Fibroblast of lung (primary cell): Measurements from ENCODE around the gene SRA1. TPM values are rescaled to one million over a fixed set of nuclear protein-coding genes. Genes with fewer than 3 reads are reported as not detected.
A peak's percentile ranks its signal among the peaks of the same experiment; 100 is the strongest.

Source experiments
- DNase-seq, 2 donors: peaks; one replicate each; pipeline versions ENCODE4 v3.0.0 to v3.0.0-alpha.2; 2010; ENCODE audit warnings: low read depth in 2 of 2
- H2AFZ ChIP-seq: 2 replicates; pipeline ENCODE4 v1.5.1; 2012; ENCODE audit warnings: low read length, control low read depth, inconsistent platforms
- H3K27ac ChIP-seq: 2 replicates; pipeline ENCODE4 v1.5.1; 2011; ENCODE audit warnings: low read length, control low read depth; ENCODE audit not compliant: insufficient read depth
- H3K27me3 ChIP-seq: 2 replicates; pipeline ENCODE4 v1.5.1; 2011; ENCODE audit warnings: mild to moderate bottlenecking, low read length; ENCODE audit not compliant: control insufficient read depth, insufficient read depth
- H3K36me3 ChIP-seq: 2 replicates; pipeline ENCODE4 v1.5.1; 2011; ENCODE audit warnings: low read length; ENCODE audit not compliant: control insufficient read depth, insufficient read depth
- H3K4me1 ChIP-seq: 2 replicates; pipeline ENCODE4 v1.5.1; 2011; ENCODE audit warnings: low read length; ENCODE audit not compliant: control insufficient read depth, insufficient read depth; ENCODE audit errors: extremely low read depth
- H3K4me2 ChIP-seq: 2 replicates; pipeline ENCODE4 v1.5.1; 2011; ENCODE audit warnings: low read length, control low read depth; ENCODE audit not compliant: insufficient read depth; ENCODE audit errors: extremely low read depth
- H3K4me3 ChIP-seq, 4 experiments: fragments of 200-600 bp in 1 of 4; sonication (generic) in 1 of 4; replicated peaks in 1 of 4; 2 replicates each; pipeline ENCODE4 v1.5.1; 2011 to 2016; ENCODE audit warnings: low read length in 4 of 4, low read depth in 3 of 4, mild to moderate bottlenecking in 3 of 4, control low read depth in 2 of 4, inconsistent platforms in 1 of 4, mixed read lengths in 1 of 4; ENCODE audit not compliant: insufficient read depth in 1 of 4; ENCODE audit errors: control extremely low read depth in 1 of 4
- H3K79me2 ChIP-seq: 2 replicates; pipeline ENCODE4 v1.5.1; 2012; ENCODE audit warnings: mild to moderate bottlenecking, low read length, inconsistent platforms; ENCODE audit not compliant: control insufficient read depth, insufficient read depth
- H3K9ac ChIP-seq: 2 replicates; pipeline ENCODE4 v1.5.1; 2011; ENCODE audit warnings: mild to moderate bottlenecking, low read length, control low read depth; ENCODE audit not compliant: insufficient read depth
- H3K9me3 ChIP-seq: 2 replicates; pipeline ENCODE4 v1.5.1; 2012; ENCODE audit warnings: low read depth, low read length; ENCODE audit not compliant: control insufficient read depth, insufficient read depth
- H4K20me1 ChIP-seq: 2 replicates; pipeline ENCODE4 v1.5.1; 2011; ENCODE audit warnings: low read length; ENCODE audit not compliant: control insufficient read depth, insufficient read depth; ENCODE audit errors: extremely low read depth
- EZH2 ChIP-seq: IDR thresholded peaks from 2 replicates; pipeline ENCODE4 v1.5.1; 2012; ENCODE audit warnings: low read length, control low read depth, mild to moderate bottlenecking; ENCODE audit errors: missing control alignments
- polyA plus RNA-seq, 2 donors: library from polyadenylated mRNA; depleted of rRNA in 1 of 2; stranded (reverse) in 1 of 2; unstranded in 1 of 2; fragments of >200 nt; gene quantifications; 2 replicates each; pipeline ENCODE4 v1.2.1, GENCODE V29; 2011 to 2012; ENCODE audit warnings: missing spikeins in 1 of 2
- total RNA-seq: library from RNA; depleted of rRNA; stranded (reverse); fragments of >200 nt; gene quantifications from 2 replicates; pipeline ENCODE4 v1.2.1, GENCODE V29; 2014
- TF ChIP-seq, protein P1 (sequence below), 2 donors: IDR thresholded peaks in 1 of 2; conservative IDR thresholded peaks in 1 of 2; 1 replicate in 1 of 2; 2 replicates in 1 of 2; pipeline ENCODE4 v1.5.1; 2011 to 2012; ENCODE audit warnings: low read length in 2 of 2, control low read depth in 1 of 2, inconsistent platforms in 1 of 2, low read depth in 1 of 2, mild to moderate bottlenecking in 1 of 2

SRA1 gene
- total and polyA plus RNA-seq, 2 donors (not counting 1 experiment from before 2014, with no cell fraction given) = 39.1 to 55.5 TPM

DNA sequence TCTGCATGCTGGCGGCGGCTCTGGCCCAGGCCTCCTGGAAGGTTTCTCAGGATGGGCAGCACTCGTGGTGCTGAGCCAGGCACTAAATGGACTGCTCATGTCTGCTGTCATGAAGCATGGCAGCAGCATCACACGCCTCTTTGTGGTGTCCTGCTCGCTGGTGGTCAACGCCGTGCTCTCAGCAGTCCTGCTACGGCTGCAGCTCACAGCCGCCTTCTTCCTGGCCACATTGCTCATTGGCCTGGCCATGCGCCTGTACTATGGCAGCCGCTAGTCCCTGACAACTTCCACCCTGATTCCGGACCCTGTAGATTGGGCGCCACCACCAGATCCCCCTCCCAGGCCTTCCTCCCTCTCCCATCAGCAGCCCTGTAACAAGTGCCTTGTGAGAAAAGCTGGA is 10.6 kb upstream of the SRA1 start:
- Histone ChIP-seq H3K36me3 (peaks cover 21% of the 10 kb centered on the region), H3K4me1 (peaks cover 12% of the 10 kb centered on the region), H3K79me2 (peaks cover 29% of the 10 kb centered on the region), H3K4me3 (no peak overlapping the region), H3K9ac (no peak overlapping the region), H3K9me3 (no peaks in the 10 kb centered on the region), H4K20me1 (no peaks in the 10 kb centered on the region), H3K27ac (no peak overlapping the region), H3K27me3 (no peaks in the 10 kb centered on the region), H2AFZ (no peak overlapping the region), H3K4me2 (no peak overlapping the region)
- no peak for DNase-seq
- TF ChIP-seq, protein P1, sequence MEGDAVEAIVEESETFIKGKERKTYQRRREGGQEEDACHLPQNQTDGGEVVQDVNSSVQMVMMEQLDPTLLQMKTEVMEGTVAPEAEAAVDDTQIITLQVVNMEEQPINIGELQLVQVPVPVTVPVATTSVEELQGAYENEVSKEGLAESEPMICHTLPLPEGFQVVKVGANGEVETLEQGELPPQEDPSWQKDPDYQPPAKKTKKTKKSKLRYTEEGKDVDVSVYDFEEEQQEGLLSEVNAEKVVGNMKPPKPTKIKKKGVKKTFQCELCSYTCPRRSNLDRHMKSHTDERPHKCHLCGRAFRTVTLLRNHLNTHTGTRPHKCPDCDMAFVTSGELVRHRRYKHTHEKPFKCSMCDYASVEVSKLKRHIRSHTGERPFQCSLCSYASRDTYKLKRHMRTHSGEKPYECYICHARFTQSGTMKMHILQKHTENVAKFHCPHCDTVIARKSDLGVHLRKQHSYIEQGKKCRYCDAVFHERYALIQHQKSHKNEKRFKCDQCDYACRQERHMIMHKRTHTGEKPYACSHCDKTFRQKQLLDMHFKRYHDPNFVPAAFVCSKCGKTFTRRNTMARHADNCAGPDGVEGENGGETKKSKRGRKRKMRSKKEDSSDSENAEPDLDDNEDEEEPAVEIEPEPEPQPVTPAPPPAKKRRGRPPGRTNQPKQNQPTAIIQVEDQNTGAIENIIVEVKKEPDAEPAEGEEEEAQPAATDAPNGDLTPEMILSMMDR (conservative IDR thresholded peaks at IDR 0.05 in 1 of 2, IDR thresholded peaks at IDR 0.05 in 1 of 2; ENCODE audit: low read depth in 1 of 2, low read length in 2 of 2) = no peak
- TF ChIP-seq EZH2 = no peak

DNA sequence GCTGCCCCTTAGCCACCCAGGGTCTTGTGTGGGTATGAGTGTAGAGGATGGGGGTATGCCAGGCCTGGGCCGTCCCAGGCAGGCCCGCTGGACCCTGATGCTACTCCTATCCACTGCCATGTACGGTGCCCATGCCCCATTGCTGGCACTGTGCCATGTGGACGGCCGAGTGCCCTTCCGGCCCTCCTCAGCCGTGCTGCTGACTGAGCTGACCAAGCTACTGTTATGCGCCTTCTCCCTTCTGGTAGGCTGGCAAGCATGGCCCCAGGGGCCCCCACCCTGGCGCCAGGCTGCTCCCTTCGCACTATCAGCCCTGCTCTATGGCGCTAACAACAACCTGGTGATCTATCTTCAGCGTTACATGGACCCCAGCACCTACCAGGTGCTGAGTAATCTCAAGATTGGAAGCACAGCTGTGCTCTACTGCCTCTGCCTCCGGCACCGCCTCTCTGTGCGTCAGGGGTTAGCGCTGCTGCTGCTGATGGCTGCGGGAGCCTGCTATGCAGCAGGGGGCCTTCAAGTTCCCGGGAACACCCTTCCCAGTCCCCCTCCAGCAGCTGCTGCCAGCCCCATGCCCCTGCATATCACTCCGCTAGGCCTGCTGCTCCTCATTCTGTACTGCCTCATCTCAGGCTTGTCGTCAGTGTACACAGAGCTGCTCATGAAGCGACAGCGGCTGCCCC is 10.0 kb upstream of the SRA1 start:
- TF ChIP-seq EZH2 = no peak
- TF ChIP-seq, protein P1 (conservative IDR thresholded peaks at IDR 0.05 in 1 of 2, IDR thresholded peaks at IDR 0.05 in 1 of 2; ENCODE audit: low read depth in 1 of 2, low read length in 2 of 2) = no peak
- H3K9ac ChIP-seq = no peak overlapping the region

DNA sequence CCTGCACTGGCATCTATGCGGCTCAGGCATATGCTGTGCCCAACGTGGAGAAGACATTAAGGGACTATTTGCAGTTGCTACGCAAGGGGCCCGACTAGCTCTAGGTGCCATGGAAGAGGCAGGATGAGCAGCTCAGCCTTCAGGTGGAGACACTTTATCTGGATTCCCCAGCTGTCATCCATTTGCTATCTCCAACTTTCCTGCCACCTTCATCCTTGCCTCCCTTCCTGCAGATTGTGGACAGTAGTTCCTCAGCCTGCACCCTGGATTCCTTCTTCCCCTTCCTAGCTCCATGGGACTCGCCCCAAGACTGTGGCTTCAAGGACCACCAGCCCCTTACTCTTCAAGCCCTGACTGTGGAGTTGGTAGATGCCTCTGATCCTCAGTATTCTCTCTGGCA is 9.4 kb upstream of the SRA1 start:
- H3K27me3 ChIP-seq = no peaks in the 10 kb centered on the region
- no peak overlapping the region for H3K9ac ChIP-seq
- H3K4me2 ChIP-seq = peak overlapping the region; percentile 33
- DNase-seq = no peak
- no peak overlapping the region for H3K27ac ChIP-seq
- peaks cover 12% of the 10 kb centered on the region for H3K4me1 ChIP-seq
- H3K9me3 ChIP-seq = no peaks in the 10 kb centered on the region
- H3K79me2 ChIP-seq = peaks cover 29% of the 10 kb centered on the region
- H2AFZ ChIP-seq = no peak overlapping the region
- no peaks in the 10 kb centered on the region for H4K20me1 ChIP-seq
- TF ChIP-seq, protein P1 (conservative IDR thresholded peaks at IDR 0.05 in 1 of 2, IDR thresholded peaks at IDR 0.05 in 1 of 2; ENCODE audit: low read depth in 1 of 2, low read length in 2 of 2) = no peak
- no peak for TF ChIP-seq EZH2
- H3K36me3 ChIP-seq = peaks cover 21% of the 10 kb centered on the region
- H3K4me3 ChIP-seq = no peak overlapping the region

More for the DNA sequence above, 10.0 kb upstream of the SRA1 start:
- H3K4me2 ChIP-seq = no peak overlapping the region
- H3K36me3 ChIP-seq = peaks cover 21% of the 10 kb centered on the region
- no peaks in the 10 kb centered on the region for H4K20me1 ChIP-seq
- H3K4me1 ChIP-seq = peaks cover 12% of the 10 kb centered on the region
- H2AFZ ChIP-seq = no peak overlapping the region
- no peak for DNase-seq
- peaks cover 29% of the 10 kb centered on the region for H3K79me2 ChIP-seq
- H3K27ac ChIP-seq = no peak overlapping the region
- no peaks in the 10 kb centered on the region for H3K27me3 ChIP-seq
- H3K9me3 ChIP-seq = no peaks in the 10 kb centered on the region
- no peak overlapping the region for H3K4me3 ChIP-seq
